Upper lobe of right lung (tissue), 1 donor: ENCODE data around the gene ARL5A. TPM values are rescaled to one million over a fixed set of nuclear protein-coding genes. Genes with fewer than 3 reads are reported as not detected.

ENCODE experiments used
- ATAC-seq: fragments of 200-7000 bp; cut with Tn5 transposase; one replicate; pipeline ENCODE4 v1.9.1; 2020; ENCODE audit warnings: mild to moderate bottlenecking, moderate library complexity
- DNase-seq: peaks from one replicate; pipeline ENCODE4 v3.0.0-alpha.2; 2020
- H3K27ac ChIP-seq: fragments of 200-600 bp; one replicate; pipeline ENCODE4 v1.8.0; 2022
- H3K27me3 ChIP-seq: fragments of 200-600 bp; one replicate; pipeline ENCODE4 v1.8.0; 2022; ENCODE audit warnings: mild to moderate bottlenecking
- H3K36me3 ChIP-seq: fragments of 200-600 bp; one replicate; pipeline ENCODE4 v1.8.0; 2022
- H3K4me1 ChIP-seq: fragments of 200-600 bp; one replicate; pipeline ENCODE4 v1.8.0; 2022
- H3K4me3 ChIP-seq: fragments of 200-600 bp; one replicate; pipeline ENCODE4 v1.8.0; 2022; ENCODE audit warnings: mild to moderate bottlenecking
- H3K9me3 ChIP-seq: fragments of 200-600 bp; one replicate; pipeline ENCODE4 v1.8.0; 2022
- CTCF ChIP-seq: fragments of 200-600 bp; IDR thresholded peaks from one replicate; pipeline ENCODE4 v1.8.0; 2022; ENCODE audit warnings: antibody characterized with exemption
- intact Hi-C: fragments of 100-400 bp; cut with DNase I; formaldehyde crosslinking; loops from one replicate; pipeline ENCODE4 v1.11.0; 2022
- total RNA-seq: library from RNA; stranded (reverse); fragmentation: NEBNext Ultra II Directional; extraction: Animal tissue kit (Norgen Biotek cat#: 25700); gene quantifications from one replicate; pipeline ENCODE4 v1.2.1, GENCODE V29; 2021
- donor health status: DM: no; HTN: yes; CAD: no; lungs with severe emphysema.

The ARL5A gene
- total RNA-seq, 1 donor from 2014 or later: 56.6 TPM

DNA sequence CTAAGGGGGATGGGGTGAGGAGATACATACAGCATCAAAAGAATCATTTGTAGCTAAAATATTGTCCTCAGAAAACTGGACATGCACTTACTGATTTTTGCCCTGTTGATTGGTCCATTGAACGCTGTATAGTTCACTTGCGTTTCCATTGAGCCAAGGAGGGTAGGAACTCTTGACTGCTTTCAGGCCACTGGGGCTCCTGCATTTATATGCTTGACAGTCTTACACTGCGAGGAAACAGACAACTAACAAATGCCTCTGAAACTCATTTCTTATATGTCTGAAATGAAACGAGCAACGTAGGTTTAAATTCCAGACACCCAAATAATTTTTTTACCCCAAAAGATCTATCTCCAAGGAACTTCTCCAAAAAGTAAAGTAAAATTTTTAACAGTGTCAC is 42.1 kb downstream of the ARL5A start:
- Histone ChIP-seq H3K27ac (no peak overlapping the region), H3K4me1 (no peaks in the 10 kb centered on the region), H3K27me3 (no peaks in the 10 kb centered on the region), H3K4me3 (no peak overlapping the region), H3K9me3 (no peaks in the 10 kb centered on the region), H3K36me3 (peaks cover 6% of the 10 kb centered on the region)
- no peak for TF ChIP-seq CTCF
- no peak for DNase-seq
- intact Hi-C loops: no loop called here
- ATAC-seq: no peak

GRCh38 chr2:151783133-151783520 is 45.1 kb downstream of the ARL5A start:
- H3K36me3 ChIP-seq: peaks cover 14% of the 10 kb centered on the region
- no peaks in the 10 kb centered on the region for H3K27me3 ChIP-seq
- no peak overlapping the region for H3K4me3 ChIP-seq
- no peaks in the 10 kb centered on the region for H3K9me3 ChIP-seq
- H3K4me1 ChIP-seq: no peaks in the 10 kb centered on the region
- intact Hi-C loops: no loop called here
- ATAC-seq: no peak
- no peak for DNase-seq
- no peak overlapping the region for H3K27ac ChIP-seq
- no peak for TF ChIP-seq CTCF

DNA sequence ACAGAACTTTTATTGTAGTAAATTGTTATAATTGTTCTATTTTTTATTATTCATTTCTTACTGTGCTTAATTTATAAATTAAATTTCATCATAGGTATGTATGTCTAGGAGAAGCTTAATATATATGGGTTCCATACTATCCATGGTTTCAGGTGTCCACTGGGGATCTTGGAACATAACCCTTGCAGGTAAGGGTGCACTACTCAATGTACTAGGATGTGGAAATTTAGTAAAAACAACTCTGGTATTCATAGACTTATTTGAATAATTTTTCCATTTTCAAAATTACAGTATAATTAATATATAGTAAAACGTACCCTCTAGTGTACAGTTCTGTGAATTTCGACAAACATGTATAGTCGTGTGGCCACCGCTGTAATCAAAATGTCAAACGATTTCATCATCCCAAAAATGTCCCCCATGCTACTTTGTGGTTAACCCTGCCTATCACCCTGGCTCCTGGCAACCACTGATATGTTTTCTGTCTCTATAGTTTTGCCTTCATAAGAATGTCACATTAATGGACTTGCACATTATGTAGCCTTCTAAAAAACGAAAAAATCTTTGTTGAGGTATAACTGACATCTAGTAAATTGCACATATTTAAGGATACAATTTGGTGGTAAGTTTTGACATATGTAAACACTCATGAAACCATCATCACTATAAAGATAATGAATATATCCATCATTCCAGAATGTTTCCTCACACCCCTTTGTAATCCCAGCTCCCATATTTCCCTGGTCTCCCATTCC is 45.7 kb downstream of the ARL5A start:
- intact Hi-C loops: no loop called here
- Histone ChIP-seq H3K27ac (no peak overlapping the region), H3K9me3 (no peaks in the 10 kb centered on the region), H3K27me3 (no peaks in the 10 kb centered on the region), H3K36me3 (peaks cover 14% of the 10 kb centered on the region), H3K4me3 (no peak overlapping the region), H3K4me1 (no peaks in the 10 kb centered on the region)
- DNase-seq: no peak
- no peak for TF ChIP-seq CTCF
- ATAC-seq: no peak

DNA sequence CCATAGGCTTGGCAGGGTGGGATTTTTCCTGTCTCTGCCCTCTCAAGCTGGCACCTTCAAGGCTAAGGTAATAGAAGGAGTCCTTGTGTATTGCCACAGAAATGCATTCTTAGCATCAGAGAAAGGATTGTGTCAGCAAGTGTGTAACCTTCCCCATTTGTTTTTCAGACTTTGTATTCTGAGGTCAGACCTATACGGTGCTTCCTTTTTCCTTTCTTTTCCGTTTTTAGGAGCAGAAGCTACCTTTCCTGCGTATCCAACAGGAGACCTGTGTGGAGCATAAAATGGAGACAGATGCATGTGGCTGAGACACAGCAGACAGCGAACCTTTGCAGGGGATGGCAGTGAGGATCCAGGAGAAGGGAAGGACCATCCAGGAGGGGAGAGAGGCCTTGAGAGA is 46.6 kb downstream of the ARL5A start:
- Histone ChIP-seq H3K4me3 (no peak overlapping the region), H3K9me3 (no peaks in the 10 kb centered on the region), H3K36me3 (peaks cover 14% of the 10 kb centered on the region), H3K4me1 (no peaks in the 10 kb centered on the region), H3K27me3 (no peaks in the 10 kb centered on the region), H3K27ac (no peak overlapping the region)
- TF ChIP-seq CTCF: no peak
- ATAC-seq (no peak), DNase-seq (no peak)
- intact Hi-C loops: no loop called here

DNA sequence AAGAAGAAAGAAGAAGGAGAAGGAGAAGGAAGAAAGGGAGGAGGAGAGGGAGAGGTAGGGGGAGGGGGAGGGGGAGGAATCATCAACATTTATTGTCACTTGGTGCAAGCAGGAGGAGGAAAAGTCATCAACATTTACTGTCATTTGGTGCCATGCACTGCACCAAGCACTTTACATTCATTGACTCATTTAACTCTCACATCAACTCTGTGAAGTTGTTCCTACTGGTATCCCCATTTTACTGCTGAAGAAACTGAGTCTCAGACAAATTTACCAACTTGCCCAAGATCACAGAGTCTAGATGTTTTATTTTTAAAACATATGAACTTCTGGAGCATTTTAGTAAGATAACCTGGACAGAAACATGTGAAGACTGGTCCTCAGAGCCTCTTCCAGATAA is 47.3 kb downstream of the ARL5A start:
- no peak for TF ChIP-seq CTCF
- Histone ChIP-seq H3K27ac (no peak overlapping the region), H3K4me1 (no peaks in the 10 kb centered on the region), H3K4me3 (no peak overlapping the region), H3K27me3 (no peaks in the 10 kb centered on the region), H3K9me3 (no peaks in the 10 kb centered on the region), H3K36me3 (peaks cover 19% of the 10 kb centered on the region)
- intact Hi-C loops: no loop called here
- ATAC-seq (no peak), DNase-seq (no peak)

DNA sequence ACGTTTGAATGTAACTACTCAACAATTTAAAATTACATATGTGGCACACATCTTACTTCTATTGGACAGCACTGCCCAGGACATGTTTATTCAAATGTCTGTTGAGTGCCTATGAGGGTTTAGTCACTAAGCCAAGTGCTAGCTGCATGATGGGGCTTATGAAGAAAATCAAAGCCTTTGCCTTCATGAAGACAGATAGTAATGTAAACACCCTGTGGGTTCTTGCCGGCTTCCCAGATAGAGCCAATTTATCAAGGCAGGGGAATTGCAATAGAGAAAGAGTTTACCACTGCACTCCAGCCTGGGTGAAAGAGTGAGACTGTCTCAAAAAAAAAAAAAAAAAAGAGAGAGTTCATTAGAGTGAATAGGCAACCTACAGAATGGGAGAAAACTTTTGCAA is 50.3 kb downstream of the ARL5A start:
- no peak overlapping the region for H3K27ac ChIP-seq
- H3K4me1 ChIP-seq: no peaks in the 10 kb centered on the region
- DNase-seq (no peak), ATAC-seq (no peak)
- TF ChIP-seq CTCF: no peak
- peaks cover 16% of the 10 kb centered on the region for H3K36me3 ChIP-seq
- H3K27me3 ChIP-seq: no peaks in the 10 kb centered on the region
- no peak overlapping the region for H3K4me3 ChIP-seq
- intact Hi-C loops: no loop called here
- no peaks in the 10 kb centered on the region for H3K9me3 ChIP-seq
